Colonic mucosa (tissue), 4 donors: ENCODE data around the gene NACC2. TPM values are rescaled to one million over a fixed set of nuclear protein-coding genes. Genes with fewer than 3 reads are reported as not detected.

Source experiments
- DNase-seq: peaks from one replicate; pipeline ENCODE4 v3.0.0-alpha.2; 2020
- H3K27ac ChIP-seq: fragments of 200-600 bp; one replicate; pipeline ENCODE4 v1.8.0; 2021
- H3K27me3 ChIP-seq: fragments of 200-600 bp; one replicate; pipeline ENCODE4 v1.8.0; 2021
- H3K36me3 ChIP-seq: fragments of 200-600 bp; one replicate; pipeline ENCODE4 v1.8.0; 2021
- H3K4me1 ChIP-seq: fragments of 200-600 bp; one replicate; pipeline ENCODE4 v1.8.0; 2021; ENCODE audit warnings: mild to moderate bottlenecking
- H3K4me3 ChIP-seq: fragments of 200-600 bp; one replicate; pipeline ENCODE4 v1.8.0; 2021
- H3K9ac ChIP-seq, 2 donors: one replicate each; pipeline ENCODE4 v1.7.0; 2013; ENCODE audit warnings: control low read depth in 2 of 2, low read depth in 2 of 2, low read length in 2 of 2
- H3K9me3 ChIP-seq: fragments of 200-600 bp; one replicate; pipeline ENCODE4 v1.8.0; 2021
- intact Hi-C: fragments of 100-400 bp; cut with DNase I; formaldehyde crosslinking; loops from one replicate; pipeline ENCODE4 v1.14.1; 2022
- total RNA-seq, 2 donors: library from RNA; stranded (reverse); fragmentation: NEBNext Ultra II Directional in 1 of 2; extraction: Animal tissue kit (Norgen Biotek cat#: 25700) in 1 of 2; gene quantifications; one replicate each; pipeline ENCODE4 v1.2.1, GENCODE V29; 2021
- TF ChIP-seq, protein P1 (sequence below): fragments of 200-600 bp; IDR thresholded peaks from one replicate; pipeline ENCODE4 v1.8.0; 2022; ENCODE audit warnings: antibody characterized with exemption, mild to moderate bottlenecking
- donor health status: healthy.
- donor health status: DM: no; HTN: no; CAD: no.
- donor health status: DM: no; HTN: no; CAD: no.

Gene NACC2
- total RNA-seq, 2 donors from 2014 or later, result 20.3 to 21.0 TPM

DNA sequence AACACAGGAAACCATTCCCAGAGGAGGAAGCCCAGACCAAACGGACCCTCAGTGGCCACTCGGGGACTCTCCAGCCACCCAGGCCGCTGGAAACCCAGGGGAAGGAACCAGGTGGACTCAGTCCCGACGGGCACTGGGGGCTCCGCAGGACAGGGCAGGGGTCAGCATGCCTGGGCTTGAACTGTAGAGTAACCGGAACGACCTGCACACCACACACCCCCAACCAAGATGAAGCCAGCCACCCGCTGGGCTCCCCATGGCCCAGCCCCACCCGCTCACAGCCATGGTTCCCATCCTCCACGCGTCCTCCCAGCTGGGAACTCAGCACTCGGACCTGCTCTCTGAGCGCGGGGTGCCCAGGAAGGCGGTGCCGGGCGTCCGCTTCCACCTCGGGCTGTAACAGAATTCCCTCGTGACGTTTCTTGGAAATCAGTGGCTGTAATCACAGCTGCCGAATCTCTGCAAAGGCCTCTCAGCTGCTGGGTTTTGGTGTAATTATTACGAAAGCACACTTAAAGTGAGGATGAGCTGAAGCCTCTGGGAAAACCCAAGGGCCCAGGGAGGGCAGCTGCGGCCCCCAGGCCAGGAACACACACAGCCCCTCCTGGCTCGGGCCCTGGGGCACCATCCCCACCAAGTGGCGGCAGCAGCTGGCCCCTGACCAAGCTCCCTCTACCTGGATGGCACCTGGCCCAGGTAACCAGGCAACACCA is 13.8 kb downstream of the NACC2 start:
- no peaks in the 10 kb centered on the region for H3K9me3 ChIP-seq
- peak overlapping the region in 1 of 2 donors; percentile 12 for H3K9ac ChIP-seq
- intact Hi-C loops, result no loop called here
- H3K27me3 ChIP-seq, result no peaks in the 10 kb centered on the region
- no peak overlapping the region for H3K27ac ChIP-seq
- no peaks in the 10 kb centered on the region for H3K36me3 ChIP-seq
- H3K4me1 ChIP-seq, result no peaks in the 10 kb centered on the region
- no peak overlapping the region for H3K4me3 ChIP-seq
- DNase-seq, result no peak
- TF ChIP-seq, protein P1, sequence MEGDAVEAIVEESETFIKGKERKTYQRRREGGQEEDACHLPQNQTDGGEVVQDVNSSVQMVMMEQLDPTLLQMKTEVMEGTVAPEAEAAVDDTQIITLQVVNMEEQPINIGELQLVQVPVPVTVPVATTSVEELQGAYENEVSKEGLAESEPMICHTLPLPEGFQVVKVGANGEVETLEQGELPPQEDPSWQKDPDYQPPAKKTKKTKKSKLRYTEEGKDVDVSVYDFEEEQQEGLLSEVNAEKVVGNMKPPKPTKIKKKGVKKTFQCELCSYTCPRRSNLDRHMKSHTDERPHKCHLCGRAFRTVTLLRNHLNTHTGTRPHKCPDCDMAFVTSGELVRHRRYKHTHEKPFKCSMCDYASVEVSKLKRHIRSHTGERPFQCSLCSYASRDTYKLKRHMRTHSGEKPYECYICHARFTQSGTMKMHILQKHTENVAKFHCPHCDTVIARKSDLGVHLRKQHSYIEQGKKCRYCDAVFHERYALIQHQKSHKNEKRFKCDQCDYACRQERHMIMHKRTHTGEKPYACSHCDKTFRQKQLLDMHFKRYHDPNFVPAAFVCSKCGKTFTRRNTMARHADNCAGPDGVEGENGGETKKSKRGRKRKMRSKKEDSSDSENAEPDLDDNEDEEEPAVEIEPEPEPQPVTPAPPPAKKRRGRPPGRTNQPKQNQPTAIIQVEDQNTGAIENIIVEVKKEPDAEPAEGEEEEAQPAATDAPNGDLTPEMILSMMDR, result no peak

- no peak for DNase-seq
- TF ChIP-seq, protein P1, result no peak
- Histone ChIP-seq H3K4me1 (no peaks in the 10 kb centered on the region), H3K9ac (peak overlapping the region in 1 of 2 donors; percentile 24), H3K4me3 (no peak overlapping the region), H3K27me3 (no peaks in the 10 kb centered on the region), H3K9me3 (no peaks in the 10 kb centered on the region), H3K27ac (no peak overlapping the region), H3K36me3 (no peaks in the 10 kb centered on the region)
- intact Hi-C loops, result no loop called here
These were observed 14.4 kb downstream of the NACC2 start for GRCh38 chr9:136080716-136081112.

GRCh38 chr9:136079916-136080246 is 15.2 kb downstream of the NACC2 start:
- no peak overlapping the region for H3K9ac ChIP-seq
- intact Hi-C loops, result no loop called here
- H3K4me3 ChIP-seq, result no peak overlapping the region
- TF ChIP-seq, protein P1, result no peak
- no peak for DNase-seq
- no peaks in the 10 kb centered on the region for H3K9me3 ChIP-seq
- H3K36me3 ChIP-seq, result no peaks in the 10 kb centered on the region
- H3K4me1 ChIP-seq, result no peaks in the 10 kb centered on the region
- no peak overlapping the region for H3K27ac ChIP-seq
- no peaks in the 10 kb centered on the region for H3K27me3 ChIP-seq

DNA sequence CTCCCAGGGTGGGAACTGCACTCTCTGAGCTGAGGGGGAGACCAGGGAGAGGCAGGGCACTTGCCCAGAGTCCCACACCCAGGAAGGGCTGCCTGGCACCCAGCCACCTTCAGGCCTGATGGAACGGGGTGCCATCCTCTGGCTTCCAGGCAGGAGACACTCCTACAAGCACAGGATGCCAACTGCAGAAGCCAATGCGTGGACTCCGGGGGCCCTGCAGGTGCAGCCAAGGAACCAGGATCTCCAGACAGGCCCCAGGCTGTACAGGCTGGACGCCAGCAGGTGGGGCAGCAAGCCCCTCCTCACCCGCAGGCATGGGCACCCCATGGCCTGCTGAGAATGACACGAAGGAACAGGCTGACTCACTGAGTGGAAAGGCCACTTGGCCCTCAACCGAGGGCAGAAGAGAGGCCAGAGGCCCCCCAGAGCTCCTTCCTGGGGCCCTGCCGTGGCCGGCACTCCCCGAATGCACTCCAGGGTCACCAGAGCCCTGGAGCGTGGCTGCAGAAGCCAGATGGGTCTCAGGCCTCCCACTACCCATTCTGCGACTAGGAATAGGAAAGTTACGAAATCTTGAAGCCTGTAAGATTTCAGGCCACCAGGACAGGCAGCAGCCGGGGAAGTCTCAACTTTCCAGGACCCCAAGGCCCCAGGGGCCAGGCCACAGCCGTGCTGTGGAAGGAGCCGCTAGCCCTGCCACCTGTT is 15.7 kb downstream of the NACC2 start:
- no peak overlapping the region for H3K27ac ChIP-seq
- intact Hi-C loops, result no loop called here
- TF ChIP-seq, protein P1, result no peak
- no peaks in the 10 kb centered on the region for H3K9me3 ChIP-seq
- H3K27me3 ChIP-seq, result no peaks in the 10 kb centered on the region
- no peak for DNase-seq
- H3K4me3 ChIP-seq, result no peak overlapping the region
- no peaks in the 10 kb centered on the region for H3K4me1 ChIP-seq
- no peaks in the 10 kb centered on the region for H3K36me3 ChIP-seq
- H3K9ac ChIP-seq, result no peak overlapping the region

- Histone ChIP-seq H3K27me3 (no peaks in the 10 kb centered on the region), H3K9ac (no peak overlapping the region), H3K36me3 (no peaks in the 10 kb centered on the region), H3K9me3 (no peaks in the 10 kb centered on the region), H3K4me1 (no peaks in the 10 kb centered on the region), H3K27ac (no peak overlapping the region), H3K4me3 (no peak overlapping the region)
- intact Hi-C loops, result no loop called here
- DNase-seq, result no peak
- TF ChIP-seq, protein P1, result no peak
These were observed 16.5 kb downstream of the NACC2 start for GRCh38 chr9:136078498-136079011.
